Body of pancreas (tissue), 4 donors: ENCODE data around the gene OLFM3.

Experiments used
- POLR2A ChIP-seq, 3 donors: fragments of 450-650 bp; IDR thresholded peaks; one replicate each; pipeline ENCODE4 v1.6.1; 2016; ENCODE audit warnings: antibody characterized with exemption in 3 of 3, mild to moderate bottlenecking in 2 of 3
- TF ChIP-seq, protein P1 (sequence below), 7 experiments: fragments of 450-650 bp in 4 of 7; fragments of 200-600 bp in 3 of 7; sonication (generic) in 3 of 7; IDR thresholded peaks; one replicate each; pipeline ENCODE4 v1.5.1; 2016 to 2019; ENCODE audit warnings: antibody characterized with exemption in 7 of 7

- TF ChIP-seq, protein P1, sequence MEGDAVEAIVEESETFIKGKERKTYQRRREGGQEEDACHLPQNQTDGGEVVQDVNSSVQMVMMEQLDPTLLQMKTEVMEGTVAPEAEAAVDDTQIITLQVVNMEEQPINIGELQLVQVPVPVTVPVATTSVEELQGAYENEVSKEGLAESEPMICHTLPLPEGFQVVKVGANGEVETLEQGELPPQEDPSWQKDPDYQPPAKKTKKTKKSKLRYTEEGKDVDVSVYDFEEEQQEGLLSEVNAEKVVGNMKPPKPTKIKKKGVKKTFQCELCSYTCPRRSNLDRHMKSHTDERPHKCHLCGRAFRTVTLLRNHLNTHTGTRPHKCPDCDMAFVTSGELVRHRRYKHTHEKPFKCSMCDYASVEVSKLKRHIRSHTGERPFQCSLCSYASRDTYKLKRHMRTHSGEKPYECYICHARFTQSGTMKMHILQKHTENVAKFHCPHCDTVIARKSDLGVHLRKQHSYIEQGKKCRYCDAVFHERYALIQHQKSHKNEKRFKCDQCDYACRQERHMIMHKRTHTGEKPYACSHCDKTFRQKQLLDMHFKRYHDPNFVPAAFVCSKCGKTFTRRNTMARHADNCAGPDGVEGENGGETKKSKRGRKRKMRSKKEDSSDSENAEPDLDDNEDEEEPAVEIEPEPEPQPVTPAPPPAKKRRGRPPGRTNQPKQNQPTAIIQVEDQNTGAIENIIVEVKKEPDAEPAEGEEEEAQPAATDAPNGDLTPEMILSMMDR (IDR thresholded peaks at IDR 0.05), result no peak
- TF ChIP-seq POLR2A (IDR thresholded peaks at IDR 0.05), result no peak
Measured at GRCh38 chr1:101816262-101816661, 180.5 kb downstream of the OLFM3 start.
